ENCODE results near the gene SLC6A19. TPM values are rescaled to one million over a fixed set of nuclear protein-coding genes. Genes with fewer than 3 reads are reported as not detected.

Gene SLC6A19
- total RNA-seq, 1 donor from 2014 or later: 2.2 TPM

GRCh38 chr5:1167361-1167727 lies 34.1 kb upstream of the SLC6A19 start:
- no peaks in the 10 kb centered on the region for H3K36me3 Mint-ChIP-seq (ENCODE audit: insufficient read depth)
- peaks cover 3% of the 10 kb centered on the region for H3K27me3 Mint-ChIP-seq
- no peak overlapping the region for H3K27ac Mint-ChIP-seq
- peaks cover 4% of the 10 kb centered on the region for H3K4me1 Mint-ChIP-seq (ENCODE audit: low read depth)
- no peak for DNase-seq (ENCODE audit: low spot score, unreplicated experiment)
- TF ChIP-seq CTCF (IDR thresholded peaks at IDR 0.05; ENCODE audit: unreplicated experiment): no peak
- H3K4me3 Mint-ChIP-seq (ENCODE audit: low read depth): no peak overlapping the region
- H3K9me3 Mint-ChIP-seq (ENCODE audit: low read depth): no peaks in the 10 kb centered on the region

DNA sequence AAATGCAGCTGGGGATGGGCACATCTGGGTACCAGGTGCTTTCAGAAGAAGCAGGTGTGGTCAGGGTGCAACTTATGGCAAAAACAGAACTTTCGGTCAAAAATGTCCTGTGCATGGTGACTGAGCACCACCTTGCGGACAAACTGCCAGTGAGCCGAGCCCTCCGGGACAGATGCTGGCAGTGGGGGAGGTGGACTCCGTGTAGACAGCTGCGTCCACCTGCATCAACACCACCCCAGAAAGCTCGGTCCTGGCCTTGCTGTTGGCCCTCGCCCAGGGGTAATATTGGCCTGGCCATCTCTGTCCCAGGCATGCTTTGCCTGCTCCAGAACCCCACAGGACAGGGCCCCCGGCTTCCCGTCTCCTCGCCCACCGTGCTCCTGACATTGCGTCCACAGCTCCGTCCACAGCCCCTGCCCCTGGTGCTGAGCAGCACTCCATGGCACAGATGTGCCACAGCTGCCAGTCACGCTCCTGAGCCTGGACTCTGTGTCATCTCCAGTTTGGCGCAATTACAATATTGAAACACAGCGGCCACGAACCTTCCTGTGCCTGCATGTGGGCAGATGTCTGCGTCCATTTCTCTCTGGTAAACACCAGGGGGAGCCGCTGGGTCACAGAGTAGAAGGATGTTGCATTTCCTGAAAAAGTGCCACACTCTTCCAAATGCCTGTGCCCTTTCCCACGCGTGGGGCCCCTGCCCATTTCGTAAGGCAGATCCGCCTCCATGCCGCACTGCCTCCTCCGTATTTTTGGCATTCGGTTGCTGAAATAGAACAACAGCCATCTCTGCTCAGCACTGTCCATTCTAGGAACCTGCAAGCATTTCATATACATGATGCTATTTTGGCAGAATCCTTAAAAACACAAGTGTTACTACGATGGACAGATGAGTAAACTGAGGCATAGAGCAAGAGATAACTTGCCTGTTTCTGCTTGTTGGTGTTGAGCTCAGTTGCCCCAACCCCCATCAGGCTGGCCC lies 33.4 kb upstream of the SLC6A19 start:
- peak; percentile 60 for DNase-seq (ENCODE audit: low spot score, unreplicated experiment)
- TF ChIP-seq CTCF (IDR thresholded peaks at IDR 0.05; ENCODE audit: unreplicated experiment): peak; percentile 69
- H3K27ac Mint-ChIP-seq: no peak overlapping the region
- no peaks in the 10 kb centered on the region for H3K9me3 Mint-ChIP-seq (ENCODE audit: low read depth)
- H3K4me3 Mint-ChIP-seq (ENCODE audit: low read depth): no peak overlapping the region
- H3K36me3 Mint-ChIP-seq (ENCODE audit: insufficient read depth): no peaks in the 10 kb centered on the region
- peaks cover 4% of the 10 kb centered on the region for H3K4me1 Mint-ChIP-seq (ENCODE audit: low read depth)
- peaks cover under 1% of the 10 kb centered on the region for H3K27me3 Mint-ChIP-seq

- H3K4me1 Mint-ChIP-seq (ENCODE audit: low read depth): peaks cover 4% of the 10 kb centered on the region
These were observed 32.6 kb upstream of the SLC6A19 start for GRCh38 chr5:1168796-1169195.

GRCh38 chr5:1169211-1170115 lies 31.9 kb upstream of the SLC6A19 start:
- Mint-ChIP-seq H3K4me3 (ENCODE audit: low read depth) (no peak overlapping the region), H3K4me1 (ENCODE audit: low read depth) (peaks cover 4% of the 10 kb centered on the region), H3K36me3 (ENCODE audit: insufficient read depth) (no peaks in the 10 kb centered on the region), H3K27ac (no peak overlapping the region), H3K9me3 (ENCODE audit: low read depth) (no peaks in the 10 kb centered on the region), H3K27me3 (no peaks in the 10 kb centered on the region)
- no peak for TF ChIP-seq CTCF (IDR thresholded peaks at IDR 0.05; ENCODE audit: unreplicated experiment)
- no peak for DNase-seq (ENCODE audit: low spot score, unreplicated experiment)

More at GRCh38 chr5:1168796-1169195, 32.6 kb upstream of the SLC6A19 start:
- H3K4me3 Mint-ChIP-seq (ENCODE audit: low read depth): no peak overlapping the region
- no peak overlapping the region for H3K27ac Mint-ChIP-seq
- no peak for TF ChIP-seq CTCF (IDR thresholded peaks at IDR 0.05; ENCODE audit: unreplicated experiment)
- H3K27me3 Mint-ChIP-seq: no peaks in the 10 kb centered on the region
- H3K36me3 Mint-ChIP-seq (ENCODE audit: insufficient read depth): no peaks in the 10 kb centered on the region
- H3K9me3 Mint-ChIP-seq (ENCODE audit: low read depth): no peaks in the 10 kb centered on the region
- no peak for DNase-seq (ENCODE audit: low spot score, unreplicated experiment)

- Mint-ChIP-seq H3K9me3 (ENCODE audit: low read depth) (no peaks in the 10 kb centered on the region), H3K36me3 (ENCODE audit: insufficient read depth) (no peaks in the 10 kb centered on the region), H3K27me3 (no peaks in the 10 kb centered on the region), H3K27ac (no peak overlapping the region), H3K4me3 (ENCODE audit: low read depth) (no peak overlapping the region), H3K4me1 (ENCODE audit: low read depth) (peaks cover 2% of the 10 kb centered on the region)
- no peak for TF ChIP-seq CTCF (IDR thresholded peaks at IDR 0.05; ENCODE audit: unreplicated experiment)
- no peak for DNase-seq (ENCODE audit: low spot score, unreplicated experiment)
These were observed 30.0 kb upstream of the SLC6A19 start for GRCh38 chr5:1171340-1171941.
